ENCODE measurements around the gene GHRH. TPM values are rescaled to one million over a fixed set of nuclear protein-coding genes. Genes with fewer than 3 reads are reported as not detected.

The GHRH gene
- total RNA-seq, 1 experiment from 2014 or later, result not detected

DNA sequence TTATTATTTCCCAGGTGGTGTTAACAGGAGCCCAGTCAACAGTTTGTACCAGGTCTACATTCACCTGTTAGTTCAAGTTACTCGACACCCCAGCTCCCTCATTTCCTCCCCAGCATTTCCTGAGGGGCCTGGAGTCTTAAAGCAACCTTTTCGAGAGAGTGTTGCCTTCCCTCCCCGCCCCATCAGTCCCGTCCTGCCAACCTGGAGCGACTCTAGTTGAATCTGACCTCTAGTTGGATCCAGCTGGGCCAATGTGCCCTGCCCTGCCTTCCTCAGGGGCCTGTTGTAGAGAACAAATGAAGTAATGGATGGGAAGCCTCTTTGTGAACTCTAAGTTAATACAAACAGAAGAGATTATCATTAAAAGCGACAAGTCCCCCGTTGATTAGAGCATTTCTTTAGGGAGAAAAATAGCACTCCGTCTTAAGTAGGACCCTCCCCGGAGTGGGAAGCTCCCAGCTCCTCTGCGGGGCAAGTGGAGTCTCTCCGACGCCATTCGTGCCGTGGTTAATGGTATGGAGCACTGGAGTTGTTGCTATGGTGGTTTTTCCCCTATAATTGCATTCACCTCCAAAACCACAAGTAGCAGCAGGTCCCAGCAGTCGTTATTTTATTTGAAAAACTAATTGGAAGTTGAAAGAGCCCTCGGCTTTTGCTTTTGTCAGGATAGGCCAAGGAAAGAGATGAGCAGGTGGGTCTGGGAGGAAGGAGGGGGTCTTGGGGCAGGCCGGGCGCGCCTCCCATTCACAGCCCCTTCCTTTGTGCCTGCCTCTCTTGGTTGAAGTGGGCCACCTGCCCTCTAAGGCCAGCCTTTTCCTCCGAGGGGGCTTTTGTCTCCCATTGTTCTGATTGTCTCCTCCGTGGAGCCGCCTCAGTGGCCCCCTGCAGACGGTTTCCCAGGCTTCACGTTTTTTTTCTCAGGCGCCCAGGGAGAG is 16.1 kb downstream of the GHRH start:
- CTCF ChIA-PET, result interaction anchor here (0.7 kb wide), 1 partner anchor 222 kb away, joined by 10 read pairs; no protein-coding TSS in a partner anchor
- no TSS peak for BruUV-seq (replicated peaks)

DNA sequence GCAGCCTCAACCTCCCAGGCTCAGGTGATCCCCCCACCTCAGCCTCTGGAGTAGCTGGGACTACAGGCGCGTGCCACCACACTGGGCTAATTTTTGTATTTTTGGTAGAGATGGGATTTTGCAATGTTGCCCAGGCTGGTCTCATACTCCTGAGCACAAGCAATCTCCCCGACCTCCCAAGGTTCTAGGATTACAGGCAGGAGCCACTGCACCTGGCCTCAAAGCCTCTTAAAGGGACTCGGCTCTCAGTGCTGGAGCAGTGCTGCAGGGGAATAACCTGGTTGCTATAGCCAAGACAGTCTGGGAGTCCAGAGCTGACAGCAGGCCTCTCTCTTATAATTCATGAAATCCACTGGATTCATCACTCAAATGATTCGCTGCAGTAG is 17.0 kb downstream of the GHRH start:
- H3K9me3 ChIP-seq (ENCODE audit: control insufficient read depth, insufficient read depth, low read depth, low read length), result no peaks in the 10 kb centered on the region
- intact Hi-C loops (cut with micrococcal nuclease; ENCODE audit: unreplicated experiment), result no loop called here
- no peak for TF ChIP-seq SIN3A (IDR thresholded peaks at IDR 0.05; ENCODE audit: borderline replicate concordance, insufficient read depth, low read depth, low read length)
- TF ChIP-seq, protein P1, sequence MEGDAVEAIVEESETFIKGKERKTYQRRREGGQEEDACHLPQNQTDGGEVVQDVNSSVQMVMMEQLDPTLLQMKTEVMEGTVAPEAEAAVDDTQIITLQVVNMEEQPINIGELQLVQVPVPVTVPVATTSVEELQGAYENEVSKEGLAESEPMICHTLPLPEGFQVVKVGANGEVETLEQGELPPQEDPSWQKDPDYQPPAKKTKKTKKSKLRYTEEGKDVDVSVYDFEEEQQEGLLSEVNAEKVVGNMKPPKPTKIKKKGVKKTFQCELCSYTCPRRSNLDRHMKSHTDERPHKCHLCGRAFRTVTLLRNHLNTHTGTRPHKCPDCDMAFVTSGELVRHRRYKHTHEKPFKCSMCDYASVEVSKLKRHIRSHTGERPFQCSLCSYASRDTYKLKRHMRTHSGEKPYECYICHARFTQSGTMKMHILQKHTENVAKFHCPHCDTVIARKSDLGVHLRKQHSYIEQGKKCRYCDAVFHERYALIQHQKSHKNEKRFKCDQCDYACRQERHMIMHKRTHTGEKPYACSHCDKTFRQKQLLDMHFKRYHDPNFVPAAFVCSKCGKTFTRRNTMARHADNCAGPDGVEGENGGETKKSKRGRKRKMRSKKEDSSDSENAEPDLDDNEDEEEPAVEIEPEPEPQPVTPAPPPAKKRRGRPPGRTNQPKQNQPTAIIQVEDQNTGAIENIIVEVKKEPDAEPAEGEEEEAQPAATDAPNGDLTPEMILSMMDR (IDR thresholded peaks at IDR 0.05), result no peak
- no peak for TF ChIP-seq POLR2AphosphoS5 (IDR thresholded peaks at IDR 0.05; ENCODE audit: low read depth, low read length)
- TF ChIP-seq, protein P2, sequence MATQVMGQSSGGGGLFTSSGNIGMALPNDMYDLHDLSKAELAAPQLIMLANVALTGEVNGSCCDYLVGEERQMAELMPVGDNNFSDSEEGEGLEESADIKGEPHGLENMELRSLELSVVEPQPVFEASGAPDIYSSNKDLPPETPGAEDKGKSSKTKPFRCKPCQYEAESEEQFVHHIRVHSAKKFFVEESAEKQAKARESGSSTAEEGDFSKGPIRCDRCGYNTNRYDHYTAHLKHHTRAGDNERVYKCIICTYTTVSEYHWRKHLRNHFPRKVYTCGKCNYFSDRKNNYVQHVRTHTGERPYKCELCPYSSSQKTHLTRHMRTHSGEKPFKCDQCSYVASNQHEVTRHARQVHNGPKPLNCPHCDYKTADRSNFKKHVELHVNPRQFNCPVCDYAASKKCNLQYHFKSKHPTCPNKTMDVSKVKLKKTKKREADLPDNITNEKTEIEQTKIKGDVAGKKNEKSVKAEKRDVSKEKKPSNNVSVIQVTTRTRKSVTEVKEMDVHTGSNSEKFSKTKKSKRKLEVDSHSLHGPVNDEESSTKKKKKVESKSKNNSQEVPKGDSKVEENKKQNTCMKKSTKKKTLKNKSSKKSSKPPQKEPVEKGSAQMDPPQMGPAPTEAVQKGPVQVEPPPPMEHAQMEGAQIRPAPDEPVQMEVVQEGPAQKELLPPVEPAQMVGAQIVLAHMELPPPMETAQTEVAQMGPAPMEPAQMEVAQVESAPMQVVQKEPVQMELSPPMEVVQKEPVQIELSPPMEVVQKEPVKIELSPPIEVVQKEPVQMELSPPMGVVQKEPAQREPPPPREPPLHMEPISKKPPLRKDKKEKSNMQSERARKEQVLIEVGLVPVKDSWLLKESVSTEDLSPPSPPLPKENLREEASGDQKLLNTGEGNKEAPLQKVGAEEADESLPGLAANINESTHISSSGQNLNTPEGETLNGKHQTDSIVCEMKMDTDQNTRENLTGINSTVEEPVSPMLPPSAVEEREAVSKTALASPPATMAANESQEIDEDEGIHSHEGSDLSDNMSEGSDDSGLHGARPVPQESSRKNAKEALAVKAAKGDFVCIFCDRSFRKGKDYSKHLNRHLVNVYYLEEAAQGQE (IDR thresholded peaks at IDR 0.05; ENCODE audit: insufficient read depth in 1 of 2, low read depth in 2 of 2, low read length in 1 of 2), result no peak
- no peak for TF ChIP-seq TCF7L2 (IDR thresholded peaks at IDR 0.05; ENCODE audit: low read depth, low read length)
- DNase-seq (ENCODE audit: low read depth, low spot score) (no peak), ATAC-seq (no peak)
- CTCF ChIA-PET, result interaction anchor here (0.6 kb wide), 1 partner anchor 33 kb away, joined by 5 read pairs; no protein-coding TSS in a partner anchor
- no TSS peak for BruUV-seq (replicated peaks)
- H3K27ac ChIP-seq (ENCODE audit: low read length), result no peak overlapping the region
- peaks cover 16% of the 10 kb centered on the region for H3K36me3 ChIP-seq (ENCODE audit: control insufficient read depth, insufficient read depth, low read length)
- POLR2A ChIA-PET, result no interaction called here
- no peaks in the 10 kb centered on the region for H3K27me3 ChIP-seq (ENCODE audit: control insufficient read depth, insufficient read depth, low read length)
- in situ Hi-C loops (cut with HindIII; ENCODE audit: low pct_unique_long_range_greater_than_20kb, low sequenced_read_pairs), result no loop called here
- no peaks in the 10 kb centered on the region for H3K4me1 ChIP-seq (ENCODE audit: control insufficient read depth, insufficient read depth, low read length)
- no peak overlapping the region for H3K4me3 ChIP-seq (ENCODE audit: low read depth in 2 of 2, low read length in 2 of 2)

More for the DNA sequence above, 16.1 kb downstream of the GHRH start:
- DNase-seq (ENCODE audit: low read depth, low spot score) (no peak), ATAC-seq (no peak)
- Histone ChIP-seq H3K27ac (ENCODE audit: low read length) (no peak overlapping the region), H3K4me3 (ENCODE audit: low read depth in 2 of 2, low read length in 2 of 2) (no peak overlapping the region), H3K4me1 (ENCODE audit: control insufficient read depth, insufficient read depth, low read length) (no peaks in the 10 kb centered on the region), H3K36me3 (ENCODE audit: control insufficient read depth, insufficient read depth, low read length) (peaks cover 12% of the 10 kb centered on the region), H3K9me3 (ENCODE audit: control insufficient read depth, insufficient read depth, low read depth, low read length) (no peaks in the 10 kb centered on the region), H3K27me3 (ENCODE audit: control insufficient read depth, insufficient read depth, low read length) (no peaks in the 10 kb centered on the region)
- in situ Hi-C loops (cut with HindIII; ENCODE audit: low pct_unique_long_range_greater_than_20kb, low sequenced_read_pairs) (no loop called here), intact Hi-C loops (cut with micrococcal nuclease; ENCODE audit: unreplicated experiment) (no loop called here)
- TF ChIP-seq SIN3A (IDR thresholded peaks at IDR 0.05; ENCODE audit: borderline replicate concordance, insufficient read depth, low read depth, low read length), result no peak
- POLR2A ChIA-PET, result no interaction called here
